K562 (cell line): ENCODE measurements around the gene ROM1. TPM values are rescaled to one million over a fixed set of nuclear protein-coding genes. Genes with fewer than 3 reads are reported as not detected.

Experiments used
- ARNT ChIP-seq, 2 experiments: fragments of 450-650 bp; IDR thresholded peaks; 2 replicates each; pipeline ENCODE4 v1.6.1; 2016; ENCODE audit warnings: mild to moderate bottlenecking in 1 of 2
- ASH1L ChIP-seq: fragments of 450-650 bp; IDR thresholded peaks from 2 replicates; pipeline ENCODE4 v1.6.1; 2018; ENCODE audit warnings: borderline replicate concordance, mild to moderate bottlenecking, low read depth; ENCODE audit not compliant: partially characterized antibody
- BRD4 ChIP-seq: fragments of 200-600 bp; sonication (generic); IDR thresholded peaks from 2 replicates; pipeline ENCODE4 v1.6.1; 2017; ENCODE audit warnings: inconsistent platforms
- BRD9 ChIP-seq: fragments of 450-650 bp; IDR thresholded peaks from 2 replicates; pipeline ENCODE4 v1.6.1; 2018; ENCODE audit warnings: low read depth; ENCODE audit not compliant: partially characterized antibody
- E2F3 ChIP-seq: fragments of 250-450 bp; sonication (Bioruptor Pico); IDR thresholded peaks from 2 replicates; pipeline ENCODE4 v1.4.0; 2020; ENCODE audit warnings: mild to moderate bottlenecking
- ETV1 ChIP-seq: fragments of 450-650 bp; conservative IDR thresholded peaks from 2 replicates; pipeline ENCODE4 v1.6.1; 2016; ENCODE audit warnings: missing genetic modification characterization, control low read depth, low read depth, missing compliant biosample characterization
- FOS ChIP-seq: IDR thresholded peaks from 3 replicates; pipeline ENCODE4 v1.6.1; 2011; ENCODE audit not compliant: insufficient read length; ENCODE audit errors: extremely low read depth
- HNRNPH1 ChIP-seq: fragments of 200-400 bp; formaldehyde crosslinking; optimal IDR thresholded peaks from 2 replicates; pipeline ENCODE3; 2017; ENCODE audit warnings: low read depth, mild to moderate bottlenecking, low read length, moderate library complexity
- MBD2 ChIP-seq: sonication (generic); IDR thresholded peaks from 2 replicates; pipeline ENCODE4 v1.6.1; 2016; ENCODE audit warnings: low read depth, borderline replicate concordance
- NFIC ChIP-seq: fragments of 450-650 bp; IDR thresholded peaks from 2 replicates; pipeline ENCODE4 v1.6.1; 2017; ENCODE audit warnings: mild to moderate bottlenecking, inconsistent platforms
- RBFOX2 ChIP-seq: fragments of 200-400 bp; formaldehyde crosslinking; IDR thresholded peaks from 2 replicates; pipeline ENCODE4 v1.6.1; 2017; ENCODE audit warnings: low read depth, mild to moderate bottlenecking, low read length, moderate library complexity
- SMC3 ChIP-seq: conservative IDR thresholded peaks from 2 replicates; pipeline ENCODE4 v1.6.1; 2011; ENCODE audit warnings: low read depth, low read length, improper control_type of control experiment; ENCODE audit not compliant: insufficient read depth
- polyA plus RNA-seq, 8 experiments: library from polyadenylated mRNA; depleted of rRNA in 4 of 8; stranded (reverse) in 5 of 8; unstranded in 3 of 8; fragments of >200 nt; fragmentation: Nextera tagmentation in 2 of 8; fragmentation: Illumina TruSeq in 1 of 8; extraction: Ambion mirVana in 2 of 8; extraction: Trizol in 1 of 8; gene quantifications; 2 replicates each; pipeline versions ENCODE4 v1.2.1 to v1.2.3, GENCODE V29; 2011 to 2014; ENCODE audit warnings: inconsistent platforms in 1 of 8, missing spikeins in 1 of 8
- total RNA-seq, 7 experiments: library from RNA; depleted of rRNA in 6 of 7; stranded (reverse); fragments of >200 nt in 6 of 7; fragmentation: Illumina TruSeq in 2 of 7; extraction: Trizol in 2 of 7; gene quantifications; 2 replicates each; pipeline versions ENCODE4 v1.2.1 to v1.2.3, GENCODE V29; 2011 to 2021; ENCODE audit warnings: low replicate concordance in 1 of 7
- TF ChIP-seq, protein P1 (sequence below): fragments of 450-650 bp; IDR thresholded peaks from 2 replicates; pipeline ENCODE4 v1.6.1; 2016; ENCODE audit warnings: borderline replicate concordance
- TF ChIP-seq, protein P2 (sequence below): fragments of 250-450 bp; sonication (Bioruptor Pico); IDR thresholded peaks from 2 replicates; pipeline ENCODE4 v1.8.0; 2021; ENCODE audit warnings: moderate library complexity, mild to moderate bottlenecking, inconsistent platforms
- TF ChIP-seq, protein P3 (sequence below): sonication (generic); formaldehyde crosslinking; IDR thresholded peaks from 2 replicates; pipeline ENCODE4 v1.8.0; 2022; ENCODE audit warnings: mild to moderate bottlenecking, missing genetic modification reagents, borderline replicate concordance
- TF ChIP-seq, protein P4 (sequence below): fragments of 450-650 bp; formaldehyde crosslinking; IDR thresholded peaks from 2 replicates; pipeline ENCODE4 v1.4.0; 2020; ENCODE audit warnings: mild to moderate bottlenecking, mixed read lengths
- TF ChIP-seq, protein P5 (sequence below): fragments of 250-450 bp; sonication (Bioruptor Pico); IDR thresholded peaks from 2 replicates; pipeline ENCODE4 v1.4.0; 2020; ENCODE audit warnings: mild to moderate bottlenecking, moderate library complexity, borderline replicate concordance

ROM1 gene
- total and polyA plus RNA-seq, 9 of the 15 experiments (the other 6 are each of a cell fraction or from before 2014, with no cell fraction given), result 0.75 to 4.0 (median 2.6) TPM

DNA sequence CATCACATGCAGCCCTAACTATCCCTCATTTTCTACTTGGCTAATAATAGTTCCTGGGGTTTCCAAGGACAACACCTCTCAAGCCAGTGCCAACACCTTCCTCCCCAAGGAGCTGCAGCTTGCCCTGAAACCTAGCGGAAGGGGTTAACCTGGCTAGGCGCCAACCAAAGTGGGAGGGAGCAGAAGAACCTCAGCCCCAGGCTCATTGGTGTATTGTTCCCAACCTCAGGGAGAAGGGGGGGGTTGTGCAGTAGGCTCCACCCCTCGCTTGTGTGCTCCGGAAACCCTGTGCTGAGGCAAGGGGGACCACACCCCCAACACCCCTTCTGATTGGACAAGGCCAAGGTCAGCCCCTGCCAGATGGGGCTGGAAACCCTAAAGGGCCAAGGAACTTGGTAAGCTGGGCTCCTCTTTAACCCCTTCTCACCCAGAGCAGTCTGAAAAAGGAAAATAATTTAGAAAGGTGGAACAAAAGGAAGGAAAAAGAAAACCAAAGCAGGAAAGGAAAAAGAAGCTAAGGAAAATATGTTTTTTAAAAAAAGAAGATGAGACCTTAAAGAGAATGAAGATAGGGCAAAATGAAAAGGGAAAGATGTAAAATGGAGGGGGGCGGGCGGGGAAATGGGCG lies 13.9 kb upstream of the ROM1 start (continued):
- TF ChIP-seq, protein P1, sequence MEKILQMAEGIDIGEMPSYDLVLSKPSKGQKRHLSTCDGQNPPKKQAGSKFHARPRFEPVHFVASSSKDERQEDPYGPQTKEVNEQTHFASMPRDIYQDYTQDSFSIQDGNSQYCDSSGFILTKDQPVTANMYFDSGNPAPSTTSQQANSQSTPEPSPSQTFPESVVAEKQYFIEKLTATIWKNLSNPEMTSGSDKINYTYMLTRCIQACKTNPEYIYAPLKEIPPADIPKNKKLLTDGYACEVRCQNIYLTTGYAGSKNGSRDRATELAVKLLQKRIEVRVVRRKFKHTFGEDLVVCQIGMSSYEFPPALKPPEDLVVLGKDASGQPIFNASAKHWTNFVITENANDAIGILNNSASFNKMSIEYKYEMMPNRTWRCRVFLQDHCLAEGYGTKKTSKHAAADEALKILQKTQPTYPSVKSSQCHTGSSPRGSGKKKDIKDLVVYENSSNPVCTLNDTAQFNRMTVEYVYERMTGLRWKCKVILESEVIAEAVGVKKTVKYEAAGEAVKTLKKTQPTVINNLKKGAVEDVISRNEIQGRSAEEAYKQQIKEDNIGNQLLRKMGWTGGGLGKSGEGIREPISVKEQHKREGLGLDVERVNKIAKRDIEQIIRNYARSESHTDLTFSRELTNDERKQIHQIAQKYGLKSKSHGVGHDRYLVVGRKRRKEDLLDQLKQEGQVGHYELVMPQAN, result no peak; the same call in 1 of the 2 replicates
- TF ChIP-seq ETV1 (tag) (peak; percentile 67), HNRNPH1 (no peak), E2F3 (CRISPR knock-in tag) (no peak), BRD9 (peak; percentile 61), NFIC (peak; percentile 100), MBD2 (peak; percentile 61; the same call in 1 of the 2 replicates), ASH1L (peak; percentile 60), SMC3 (no peak), ARNT (IDR thresholded peaks at IDR 0.05) (peak; percentile 53 to 70; a peak in 2 of 4 replicates), BRD4 (no peak), RBFOX2 (peak; percentile 70), FOS (peak; percentile 65)
- TF ChIP-seq, protein P2, sequence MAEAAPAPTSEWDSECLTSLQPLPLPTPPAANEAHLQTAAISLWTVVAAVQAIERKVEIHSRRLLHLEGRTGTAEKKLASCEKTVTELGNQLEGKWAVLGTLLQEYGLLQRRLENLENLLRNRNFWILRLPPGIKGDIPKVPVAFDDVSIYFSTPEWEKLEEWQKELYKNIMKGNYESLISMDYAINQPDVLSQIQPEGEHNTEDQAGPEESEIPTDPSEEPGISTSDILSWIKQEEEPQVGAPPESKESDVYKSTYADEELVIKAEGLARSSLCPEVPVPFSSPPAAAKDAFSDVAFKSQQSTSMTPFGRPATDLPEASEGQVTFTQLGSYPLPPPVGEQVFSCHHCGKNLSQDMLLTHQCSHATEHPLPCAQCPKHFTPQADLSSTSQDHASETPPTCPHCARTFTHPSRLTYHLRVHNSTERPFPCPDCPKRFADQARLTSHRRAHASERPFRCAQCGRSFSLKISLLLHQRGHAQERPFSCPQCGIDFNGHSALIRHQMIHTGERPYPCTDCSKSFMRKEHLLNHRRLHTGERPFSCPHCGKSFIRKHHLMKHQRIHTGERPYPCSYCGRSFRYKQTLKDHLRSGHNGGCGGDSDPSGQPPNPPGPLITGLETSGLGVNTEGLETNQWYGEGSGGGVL (CRISPR knock-in tag), result no peak
- TF ChIP-seq, protein P3, sequence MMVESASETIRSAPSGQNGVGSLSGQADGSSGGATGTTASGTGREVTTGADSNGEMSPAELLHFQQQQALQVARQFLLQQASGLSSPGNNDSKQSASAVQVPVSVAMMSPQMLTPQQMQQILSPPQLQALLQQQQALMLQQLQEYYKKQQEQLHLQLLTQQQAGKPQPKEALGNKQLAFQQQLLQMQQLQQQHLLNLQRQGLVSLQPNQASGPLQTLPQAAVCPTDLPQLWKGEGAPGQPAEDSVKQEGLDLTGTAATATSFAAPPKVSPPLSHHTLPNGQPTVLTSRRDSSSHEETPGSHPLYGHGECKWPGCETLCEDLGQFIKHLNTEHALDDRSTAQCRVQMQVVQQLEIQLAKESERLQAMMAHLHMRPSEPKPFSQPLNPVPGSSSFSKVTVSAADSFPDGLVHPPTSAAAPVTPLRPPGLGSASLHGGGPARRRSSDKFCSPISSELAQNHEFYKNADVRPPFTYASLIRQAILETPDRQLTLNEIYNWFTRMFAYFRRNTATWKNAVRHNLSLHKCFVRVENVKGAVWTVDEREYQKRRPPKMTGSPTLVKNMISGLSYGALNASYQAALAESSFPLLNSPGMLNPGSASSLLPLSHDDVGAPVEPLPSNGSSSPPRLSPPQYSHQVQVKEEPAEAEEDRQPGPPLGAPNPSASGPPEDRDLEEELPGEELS (CRISPR knock-in tag), result no peak
- TF ChIP-seq, protein P4, sequence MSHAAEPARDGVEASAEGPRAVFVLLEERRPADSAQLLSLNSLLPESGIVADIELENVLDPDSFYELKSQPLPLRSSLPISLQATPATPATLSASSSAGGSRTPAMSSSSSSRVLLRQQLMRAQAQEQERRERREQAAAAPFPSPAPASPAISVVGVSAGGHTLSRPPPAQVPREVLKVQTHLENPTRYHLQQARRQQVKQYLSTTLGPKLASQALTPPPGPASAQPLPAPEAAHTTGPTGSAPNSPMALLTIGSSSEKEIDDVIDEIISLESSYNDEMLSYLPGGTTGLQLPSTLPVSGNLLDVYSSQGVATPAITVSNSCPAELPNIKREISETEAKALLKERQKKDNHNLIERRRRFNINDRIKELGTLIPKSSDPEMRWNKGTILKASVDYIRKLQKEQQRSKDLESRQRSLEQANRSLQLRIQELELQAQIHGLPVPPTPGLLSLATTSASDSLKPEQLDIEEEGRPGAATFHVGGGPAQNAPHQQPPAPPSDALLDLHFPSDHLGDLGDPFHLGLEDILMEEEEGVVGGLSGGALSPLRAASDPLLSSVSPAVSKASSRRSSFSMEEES (CRISPR knock-in tag), result no peak
- TF ChIP-seq, protein P5, sequence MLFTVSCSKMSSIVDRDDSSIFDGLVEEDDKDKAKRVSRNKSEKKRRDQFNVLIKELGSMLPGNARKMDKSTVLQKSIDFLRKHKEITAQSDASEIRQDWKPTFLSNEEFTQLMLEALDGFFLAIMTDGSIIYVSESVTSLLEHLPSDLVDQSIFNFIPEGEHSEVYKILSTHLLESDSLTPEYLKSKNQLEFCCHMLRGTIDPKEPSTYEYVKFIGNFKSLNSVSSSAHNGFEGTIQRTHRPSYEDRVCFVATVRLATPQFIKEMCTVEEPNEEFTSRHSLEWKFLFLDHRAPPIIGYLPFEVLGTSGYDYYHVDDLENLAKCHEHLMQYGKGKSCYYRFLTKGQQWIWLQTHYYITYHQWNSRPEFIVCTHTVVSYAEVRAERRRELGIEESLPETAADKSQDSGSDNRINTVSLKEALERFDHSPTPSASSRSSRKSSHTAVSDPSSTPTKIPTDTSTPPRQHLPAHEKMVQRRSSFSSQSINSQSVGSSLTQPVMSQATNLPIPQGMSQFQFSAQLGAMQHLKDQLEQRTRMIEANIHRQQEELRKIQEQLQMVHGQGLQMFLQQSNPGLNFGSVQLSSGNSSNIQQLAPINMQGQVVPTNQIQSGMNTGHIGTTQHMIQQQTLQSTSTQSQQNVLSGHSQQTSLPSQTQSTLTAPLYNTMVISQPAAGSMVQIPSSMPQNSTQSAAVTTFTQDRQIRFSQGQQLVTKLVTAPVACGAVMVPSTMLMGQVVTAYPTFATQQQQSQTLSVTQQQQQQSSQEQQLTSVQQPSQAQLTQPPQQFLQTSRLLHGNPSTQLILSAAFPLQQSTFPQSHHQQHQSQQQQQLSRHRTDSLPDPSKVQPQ (CRISPR knock-in tag), result no peak
